Mucosa of rectum (tissue), 2 donors: ENCODE data around the gene PTPRK.

ENCODE experiments used
- H3K27ac ChIP-seq, 2 donors: one replicate each; pipeline ENCODE4 v1.7.0; 2013; ENCODE audit warnings: inconsistent platforms in 2 of 2, low read depth in 2 of 2, low read length in 2 of 2
- H3K27me3 ChIP-seq, 2 donors: one replicate each; pipeline ENCODE4 v1.7.0; 2013; ENCODE audit warnings: low read length in 2 of 2; ENCODE audit not compliant: control insufficient read depth in 2 of 2, insufficient read depth in 2 of 2
- H3K36me3 ChIP-seq, 2 donors: one replicate each; pipeline ENCODE4 v1.7.0; 2013; ENCODE audit warnings: low read length in 2 of 2; ENCODE audit not compliant: control insufficient read depth in 2 of 2, insufficient read depth in 2 of 2
- H3K4me1 ChIP-seq, 2 donors: one replicate each; pipeline ENCODE4 v1.7.0; 2013; ENCODE audit warnings: low read length in 2 of 2, mild to moderate bottlenecking in 1 of 2; ENCODE audit not compliant: control insufficient read depth in 2 of 2, insufficient read depth in 2 of 2
- H3K4me3 ChIP-seq, 2 donors: one replicate each; pipeline ENCODE4 v1.7.0; 2013; ENCODE audit warnings: low read length in 2 of 2
- H3K9ac ChIP-seq, 2 donors: one replicate each; pipeline ENCODE4 v1.7.0; 2013; ENCODE audit warnings: low read length in 2 of 2, low read depth in 1 of 2, mild to moderate bottlenecking in 1 of 2
- H3K9me3 ChIP-seq, 2 donors: one replicate each; pipeline ENCODE4 v1.7.0; 2013; ENCODE audit warnings: low read length in 2 of 2; ENCODE audit not compliant: control insufficient read depth in 2 of 2
- donor health status: healthy.
- donor health status: Normal muscosa, but diverticular disease.

The PTPRK gene

GRCh38 chr6:128339635-128340450 lies 180.6 kb downstream of the PTPRK start:
- peak overlapping the region in 1 of 2 donors; percentile 26 for H3K27ac ChIP-seq
- H3K27me3 ChIP-seq: no peaks in the 10 kb centered on the region
- peaks cover 3 to 6% of the 10 kb centered on the region in 2 donors for H3K4me1 ChIP-seq
- no peaks in the 10 kb centered on the region for H3K9me3 ChIP-seq
- no peaks in the 10 kb centered on the region for H3K36me3 ChIP-seq
- no peak overlapping the region for H3K9ac ChIP-seq
- H3K4me3 ChIP-seq: no peak overlapping the region

GRCh38 chr6:128337619-128338018 lies 182.8 kb downstream of the PTPRK start:
- Histone ChIP-seq H3K4me3 (no peak overlapping the region), H3K9me3 (no peaks in the 10 kb centered on the region), H3K4me1 (peaks cover 3 to 6% of the 10 kb centered on the region in 2 donors), H3K27ac (no peak overlapping the region), H3K36me3 (no peaks in the 10 kb centered on the region), H3K27me3 (no peaks in the 10 kb centered on the region), H3K9ac (no peak overlapping the region)

- Histone ChIP-seq H3K9me3 (no peaks in the 10 kb centered on the region), H3K36me3 (no peaks in the 10 kb centered on the region), H3K4me1 (peaks cover 3 to 6% of the 10 kb centered on the region in 2 donors), H3K4me3 (no peak overlapping the region), H3K27ac (no peak overlapping the region), H3K27me3 (no peaks in the 10 kb centered on the region), H3K9ac (no peak overlapping the region)
Measured at GRCh38 chr6:128336436-128337095, 183.8 kb downstream of the PTPRK start.

GRCh38 chr6:128335963-128336362 lies 184.4 kb downstream of the PTPRK start:
- Histone ChIP-seq H3K27ac (no peak overlapping the region), H3K9ac (no peak overlapping the region), H3K27me3 (no peaks in the 10 kb centered on the region), H3K36me3 (no peaks in the 10 kb centered on the region), H3K4me1 (peaks cover 3 to 6% of the 10 kb centered on the region in 2 donors), H3K9me3 (no peaks in the 10 kb centered on the region), H3K4me3 (no peak overlapping the region)

GRCh38 chr6:128333581-128334223 lies 186.7 kb downstream of the PTPRK start:
- Histone ChIP-seq H3K27me3 (no peaks in the 10 kb centered on the region), H3K4me3 (no peak overlapping the region), H3K9ac (no peak overlapping the region), H3K27ac (no peak overlapping the region), H3K36me3 (no peaks in the 10 kb centered on the region), H3K9me3 (no peaks in the 10 kb centered on the region), H3K4me1 (no peaks in the 10 kb centered on the region)

GRCh38 chr6:128327890-128328289 lies 192.5 kb downstream of the PTPRK start:
- no peak overlapping the region for H3K27ac ChIP-seq
- H3K27me3 ChIP-seq: no peaks in the 10 kb centered on the region
- H3K4me3 ChIP-seq: no peak overlapping the region
- no peaks in the 10 kb centered on the region for H3K36me3 ChIP-seq
- no peak overlapping the region for H3K9ac ChIP-seq
- no peaks in the 10 kb centered on the region for H3K4me1 ChIP-seq
- H3K9me3 ChIP-seq: no peaks in the 10 kb centered on the region

GRCh38 chr6:128323011-128323410 lies 197.4 kb downstream of the PTPRK start:
- no peaks in the 10 kb centered on the region for H3K36me3 ChIP-seq
- H3K9me3 ChIP-seq: no peaks in the 10 kb centered on the region
- H3K27ac ChIP-seq: no peak overlapping the region
- H3K9ac ChIP-seq: no peak overlapping the region
- H3K4me1 ChIP-seq: no peaks in the 10 kb centered on the region
- H3K27me3 ChIP-seq: no peaks in the 10 kb centered on the region
- no peak overlapping the region for H3K4me3 ChIP-seq

GRCh38 chr6:128319946-128320345 lies 200.5 kb downstream of the PTPRK start:
- no peaks in the 10 kb centered on the region for H3K36me3 ChIP-seq
- H3K4me1 ChIP-seq: no peaks in the 10 kb centered on the region
- H3K27me3 ChIP-seq: no peaks in the 10 kb centered on the region
- H3K27ac ChIP-seq: no peak overlapping the region
- no peaks in the 10 kb centered on the region for H3K9me3 ChIP-seq
- no peak overlapping the region for H3K9ac ChIP-seq
- no peak overlapping the region for H3K4me3 ChIP-seq

- Histone ChIP-seq H3K4me3 (no peak overlapping the region), H3K27ac (no peak overlapping the region), H3K9me3 (no peaks in the 10 kb centered on the region), H3K9ac (no peak overlapping the region), H3K27me3 (no peaks in the 10 kb centered on the region), H3K4me1 (no peaks in the 10 kb centered on the region), H3K36me3 (no peaks in the 10 kb centered on the region)
Measured at GRCh38 chr6:128319157-128319556, 201.2 kb downstream of the PTPRK start.

GRCh38 chr6:128316258-128316929 lies 204.0 kb downstream of the PTPRK start:
- Histone ChIP-seq H3K36me3 (no peaks in the 10 kb centered on the region), H3K4me1 (no peaks in the 10 kb centered on the region)

More at GRCh38 chr6:128316258-128316929, 204.0 kb downstream of the PTPRK start:
- Histone ChIP-seq H3K27me3 (no peaks in the 10 kb centered on the region), H3K4me3 (no peak overlapping the region), H3K9me3 (no peaks in the 10 kb centered on the region), H3K27ac (no peak overlapping the region), H3K9ac (no peak overlapping the region)
